Measurements from ENCODE around the gene NOP16. TPM values are rescaled to one million over a fixed set of nuclear protein-coding genes. Genes with fewer than 3 reads are reported as not detected.
A peak's percentile ranks its signal among the peaks of the same experiment; 100 is the strongest.

NOP16 gene
- 35.1 and 42.0 TPM in 2 replicates for total RNA-seq

GRCh38 chr5:176388444-176389134 is at the start of gene NOP16, which contains the start of gene HIGD2A:
TSS of gene NOP16 (minus strand) at chr5:176388598. CDS start at chr5:176388539, 59 bp downstream.
TSS of gene HIGD2A (plus strand) at chr5:176388751. CDS start at chr5:176388820, 69 bp downstream.

DNA sequence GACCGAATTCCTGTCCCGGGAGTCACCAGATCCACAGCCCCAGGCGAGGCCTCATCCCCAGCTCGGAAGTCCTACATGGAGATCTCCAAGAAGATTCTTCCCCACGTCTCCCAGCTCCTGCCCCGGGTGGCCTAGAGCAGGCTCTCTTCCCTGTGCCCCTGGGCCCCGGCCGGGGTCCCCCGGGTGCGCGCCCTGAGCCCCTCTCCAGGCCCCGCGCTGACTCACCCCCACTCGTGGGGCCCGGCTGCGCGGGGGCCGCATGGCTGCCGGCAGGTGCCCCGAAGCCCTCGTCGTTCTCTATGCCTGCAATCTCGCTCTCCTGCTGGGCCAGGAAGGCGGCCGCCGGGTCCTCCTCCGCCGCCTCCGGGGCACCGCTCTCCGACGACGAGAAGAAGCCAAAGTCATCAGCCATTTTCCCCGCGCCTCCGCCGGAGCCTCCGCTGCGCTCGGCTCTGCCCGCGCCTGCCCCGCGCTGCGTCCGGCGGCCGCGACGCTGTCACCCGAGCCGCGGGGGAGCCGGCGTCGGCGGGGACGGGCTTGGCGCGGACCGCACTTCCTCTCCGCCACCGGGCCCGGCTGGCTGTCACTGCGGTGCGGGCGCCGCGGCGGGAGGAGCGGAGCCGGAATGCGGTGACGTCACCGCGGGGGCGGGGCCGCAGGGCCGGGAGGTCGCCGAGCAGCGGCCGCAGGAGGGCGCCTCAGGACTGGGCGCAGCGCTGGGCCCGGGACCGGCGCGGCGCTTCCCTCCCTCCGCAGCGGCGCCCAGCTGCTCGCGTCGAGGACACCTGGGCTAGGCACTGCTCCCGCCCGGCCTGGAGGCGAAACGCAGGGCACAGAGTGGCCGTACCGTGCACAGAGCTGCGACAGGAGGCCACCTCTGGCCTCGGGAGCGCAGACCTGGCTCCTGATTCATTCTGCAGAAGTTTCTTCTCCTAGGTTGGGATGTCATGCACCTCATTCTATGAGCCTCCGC is 27.8 kb upstream of the NOP16 start, which contains the start of gene CLTB:
CLTB (minus strand) TSS at position 588 of the 973 bp plus-strand sequence; CDS start at position 412, 176 bp downstream.

DNA sequence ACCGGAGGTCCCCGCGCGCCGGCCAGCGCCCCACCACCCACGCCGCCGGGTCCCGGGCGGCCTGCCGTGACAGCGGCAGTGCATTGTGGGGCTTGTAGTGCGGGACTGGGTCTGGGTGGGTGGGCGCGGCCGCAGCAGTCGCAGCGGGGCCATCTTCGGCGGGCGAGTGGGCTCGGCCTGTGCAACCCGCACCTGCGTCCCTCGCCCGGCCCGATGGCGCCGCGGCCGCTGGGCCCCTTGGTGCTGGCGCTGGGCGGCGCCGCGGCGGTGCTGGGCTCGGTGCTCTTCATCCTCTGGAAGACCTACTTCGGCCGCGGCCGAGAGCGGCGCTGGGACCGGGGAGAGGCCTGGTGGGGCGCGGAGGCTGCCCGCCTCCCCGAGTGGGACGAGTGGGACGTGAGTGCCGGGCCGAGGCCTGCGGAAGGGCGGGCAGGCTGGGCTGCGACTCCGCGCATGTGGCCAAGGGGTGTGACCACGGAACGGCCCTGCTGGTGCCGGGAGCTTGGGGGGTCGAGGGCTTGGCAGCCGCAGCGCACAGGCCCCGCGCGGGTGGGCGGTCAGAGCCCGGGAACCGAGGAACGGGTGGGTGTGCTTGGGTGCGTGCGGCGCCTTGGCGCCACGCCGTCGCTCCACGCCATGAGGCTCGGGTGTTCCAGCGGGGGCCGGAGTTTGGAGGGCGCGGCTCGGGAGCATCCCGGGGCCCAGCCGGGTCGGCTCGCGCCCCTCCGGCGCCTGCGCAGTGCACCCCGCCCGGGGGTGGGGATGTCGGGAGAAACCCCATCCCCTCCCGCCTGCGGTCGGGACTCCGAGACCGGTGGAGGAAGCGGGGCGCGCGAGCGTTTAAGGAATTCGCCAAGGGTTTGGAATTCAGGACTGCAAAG is 22.8 kb downstream of the NOP16 start, which contains the start of gene ARL10:
ARL10 (plus strand) TSS at position 137 of the 881 bp plus-strand sequence; CDS start at position 214, 77 bp downstream.

GRCh38 chr5:176361437-176362232 is 26.8 kb downstream of the NOP16 start, which contains the start of gene KIAA1191:
TSS of gene KIAA1191 (minus strand) at chr5:176361764. CDS start at chr5:176359508, 2,256 bp downstream.

Small RNA genes within 50 kb of the gene (small RNA-seq; reads per million reads assigned to genes)
- gene MIR1271, result 0.84 reads per million, percentile 12 among the genes with 10 or more reads in this experiment

Other genes starting within 250 kb of the NOP16 start
- 12.2 and 12.4 TPM in 2 replicates for gene SIMC1, start 150.2 kb downstream of the NOP16 start, total RNA-seq
- gene KIAA1191, start 26.8 kb downstream of the NOP16 start, total RNA-seq, result 101 and 137 TPM in 2 replicates
- 8.4 and 11.3 TPM in 2 replicates for gene ARL10, start 23.1 kb downstream of the NOP16 start, total RNA-seq
- gene HIGD2A, start 153 bp upstream of the NOP16 start, total RNA-seq, result 37.5 and 46.7 TPM in 2 replicates
- gene CLTB, start 27.9 kb upstream of the NOP16 start, total RNA-seq, result 93.0 and 116 TPM in 2 replicates
- gene FAF2, start 59.8 kb upstream of the NOP16 start, total RNA-seq, result 49.3 and 56.4 TPM in 2 replicates
- 9.6 and 12.3 TPM in 2 replicates for gene RNF44, start 148.8 kb upstream of the NOP16 start, total RNA-seq
- gene CDHR2, start 160.7 kb upstream of the NOP16 start, total RNA-seq, result not detected in 2 replicates
- 7.2 and 7.7 TPM in 2 replicates for gene GPRIN1, start 221.6 kb upstream of the NOP16 start, total RNA-seq
- 0.27 TPM in 1 of 2 replicates, not detected in the other for gene SNCB, start 241.9 kb upstream of the NOP16 start, total RNA-seq
- gene EIF4E1B, start 242.1 kb upstream of the NOP16 start, total RNA-seq, result not detected in 2 replicates